Tibial nerve (tissue), 3 donors: ENCODE results near the gene FGF9.

Experiments used
- CTCF ChIP-seq, 5 experiments: fragments of 200-600 bp in 3 of 5; fragments of 450-650 bp in 2 of 5; sonication (generic) in 3 of 5; IDR thresholded peaks; one replicate each; pipeline ENCODE4 v1.5.1; 2016 to 2019; ENCODE audit warnings: antibody characterized with exemption in 5 of 5, mild to moderate bottlenecking in 3 of 5, moderate library complexity in 2 of 5
- POLR2A ChIP-seq, 2 donors: fragments of 450-650 bp; IDR thresholded peaks; one replicate each; pipeline ENCODE4 v1.6.1; 2017; ENCODE audit warnings: antibody characterized with exemption in 2 of 2, mild to moderate bottlenecking in 2 of 2, moderate library complexity in 2 of 2

DNA sequence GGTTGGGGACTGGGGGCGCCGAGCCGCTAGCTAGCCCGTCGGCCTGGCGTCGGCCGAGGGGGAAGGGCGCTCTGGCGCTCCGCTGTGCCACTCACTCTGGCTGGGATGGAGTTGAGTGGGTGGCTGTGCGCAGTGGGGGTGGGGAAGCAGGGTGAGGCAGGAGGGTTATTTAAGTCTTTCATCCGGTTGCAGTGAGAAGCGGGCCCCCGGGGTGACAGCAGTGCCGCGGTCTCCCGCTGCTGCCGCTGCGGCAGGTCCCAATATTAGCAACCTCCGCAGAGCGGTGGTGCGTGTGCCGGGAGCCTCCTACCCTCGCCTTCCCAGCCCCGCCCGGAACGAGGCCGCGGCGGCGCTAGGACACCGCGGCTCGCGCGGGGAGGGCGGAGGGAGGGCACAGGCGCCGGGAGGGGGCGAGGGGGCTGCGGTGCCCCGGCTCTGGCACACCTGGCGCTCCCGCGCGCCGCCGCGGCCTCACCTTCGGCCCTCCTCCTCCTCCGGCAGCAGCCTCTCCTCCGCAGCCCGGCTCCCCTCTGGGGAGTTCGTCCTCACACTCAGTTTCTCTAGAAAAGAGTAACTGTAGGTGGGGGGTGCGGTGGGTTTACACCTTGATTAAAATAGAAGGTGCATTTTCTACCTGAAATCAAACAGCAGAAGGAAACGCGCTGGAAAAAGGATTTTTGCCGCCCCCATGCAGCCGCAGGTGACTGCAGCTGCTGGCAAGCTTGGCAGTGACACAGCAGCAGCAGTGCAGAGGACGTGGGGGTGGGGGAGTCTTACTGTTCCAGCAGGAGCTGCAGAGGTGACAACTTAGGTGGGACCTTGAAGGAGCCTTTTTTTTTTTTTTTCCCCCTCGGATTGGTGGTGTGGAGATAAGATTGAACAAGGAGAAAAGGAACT lies 4.5 kb downstream of the FGF9 start:
- TF ChIP-seq CTCF (IDR thresholded peaks at IDR 0.05), result no peak
- TF ChIP-seq POLR2A (IDR thresholded peaks at IDR 0.05), result no peak
